Activated naive CD8-positive, alpha-beta T cell treated with anti-CD3 and anti-CD28 coated beads, Interleukin-2, amount 10 ng/mL, durations not matched to agents 7 days and 5 days (primary cell): ENCODE data around the gene TMPRSS4. TPM values are rescaled to one million over a fixed set of nuclear protein-coding genes. Genes with fewer than 3 reads are reported as not detected.

ENCODE experiments used
- ATAC-seq: fragments of 150-1000 bp; cut with Tn5 transposase; one replicate; pipeline ENCODE4 v1.10.0; 2021; ENCODE audit warnings: low read depth, moderate library complexity
- POLR2A ChIA-PET: fragments of 350-600 bp; sonication (Branson Sonifier 250); formaldehyde crosslinking; loops from one replicate; lab custom pipeline; 2021; ENCODE audit warnings: antibody characterized with exemption; lab: Charles Lee
- DNase-seq: peaks from one replicate; pipeline ENCODE4 v3.0.0; 2021
- H3K27ac Mint-ChIP-seq: one replicate; pipeline ENCODE4 v1.8.0; 2022; ENCODE audit warnings: mild to moderate bottlenecking, mixed read lengths
- H3K27me3 Mint-ChIP-seq: one replicate; pipeline ENCODE4 v1.8.0; 2022; ENCODE audit warnings: mild to moderate bottlenecking, moderate library complexity, mixed read lengths
- H3K36me3 Mint-ChIP-seq: one replicate; pipeline ENCODE4 v1.8.0; 2021; ENCODE audit warnings: mild to moderate bottlenecking, mixed read lengths
- H3K4me1 Mint-ChIP-seq: one replicate; pipeline ENCODE4 v1.8.0; 2021; ENCODE audit warnings: mixed read lengths
- H3K4me3 Mint-ChIP-seq: one replicate; pipeline ENCODE4 v1.8.0; 2022; ENCODE audit warnings: mild to moderate bottlenecking, moderate library complexity, mixed read lengths
- H3K9me3 Mint-ChIP-seq: one replicate; pipeline ENCODE4 v1.8.0; 2021; ENCODE audit warnings: mixed read lengths
- total RNA-seq, 2 experiments: library from RNA; stranded (reverse); gene quantifications; one replicate each; pipeline ENCODE4 v1.2.3, GENCODE V29; 2021

The TMPRSS4 gene
- total RNA-seq, 2 experiments from 2014 or later, result 0.30 to 0.40 TPM

DNA sequence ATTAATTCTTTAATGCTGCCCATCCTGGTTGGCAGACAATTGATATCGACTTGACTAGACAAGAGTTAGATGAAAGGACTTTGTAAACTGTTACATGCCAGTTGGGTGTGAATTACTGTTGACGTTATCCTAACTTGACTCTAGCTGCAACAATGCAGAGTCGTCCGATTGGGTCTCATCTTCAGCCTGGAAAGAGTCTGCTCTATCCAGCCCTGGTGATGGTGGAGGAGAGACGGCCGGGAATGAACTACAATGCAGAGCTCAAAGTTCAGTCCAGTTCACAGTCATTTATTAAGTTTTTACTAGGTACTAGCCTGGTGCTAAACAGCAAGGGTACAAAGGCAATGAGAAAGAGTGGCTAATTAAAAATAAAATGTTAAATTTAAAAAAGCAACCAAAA lies 14.8 kb downstream of the TMPRSS4 start:
- no peak overlapping the region for H3K27ac Mint-ChIP-seq
- POLR2A ChIA-PET, result interaction anchor here (1.7 kb wide), 1 partner anchor 22 kb away, joined by 3 read pairs; no protein-coding TSS in a partner anchor
- H3K36me3 Mint-ChIP-seq, result peaks cover 4% of the 10 kb centered on the region
- ATAC-seq, result no peak
- H3K4me3 Mint-ChIP-seq, result no peak overlapping the region
- H3K4me1 Mint-ChIP-seq, result no peaks in the 10 kb centered on the region
- no peak for DNase-seq
- peaks cover 9% of the 10 kb centered on the region for H3K27me3 Mint-ChIP-seq
- peaks cover 14% of the 10 kb centered on the region for H3K9me3 Mint-ChIP-seq

DNA sequence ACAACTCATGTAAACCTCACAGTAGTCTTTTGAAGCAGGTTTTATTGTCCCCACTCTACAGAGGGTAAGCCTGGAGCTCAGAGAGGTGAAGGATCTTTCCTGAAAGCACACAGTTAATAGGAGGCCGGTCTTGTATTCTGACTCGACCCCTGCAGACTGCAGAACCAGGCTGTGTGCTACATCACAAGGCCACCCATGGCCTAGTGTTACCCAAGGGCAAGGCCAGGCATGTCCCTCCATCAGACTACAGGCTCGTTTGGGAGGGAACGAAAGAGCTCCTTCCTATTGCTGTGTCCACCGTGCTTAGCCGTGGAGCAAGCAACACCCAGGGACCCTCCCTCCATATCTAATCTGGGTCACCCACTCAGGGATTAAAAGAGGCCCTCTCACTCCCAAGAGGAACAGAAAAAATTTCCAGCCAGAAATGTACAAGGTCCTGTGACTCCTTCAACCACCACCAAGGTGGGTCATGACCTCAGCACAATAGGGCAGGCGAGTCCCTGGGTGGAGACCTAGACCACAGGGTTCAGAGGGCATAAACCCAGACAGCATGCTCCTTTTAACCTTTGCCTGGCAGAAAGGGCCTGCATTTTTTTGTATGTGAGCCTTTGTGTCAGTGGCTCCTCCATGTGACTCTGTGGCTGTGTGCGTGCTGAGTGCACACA lies 16.2 kb downstream of the TMPRSS4 start:
- Mint-ChIP-seq H3K27ac (no peak overlapping the region), H3K9me3 (peaks cover 8% of the 10 kb centered on the region), H3K36me3 (no peaks in the 10 kb centered on the region), H3K4me3 (no peak overlapping the region), H3K27me3 (peaks cover 13% of the 10 kb centered on the region), H3K4me1 (no peaks in the 10 kb centered on the region)
- DNase-seq (no peak), ATAC-seq (no peak)
- POLR2A ChIA-PET, result interaction anchor here (1.7 kb wide), 1 partner anchor 21 kb away, joined by 3 read pairs; no protein-coding TSS in a partner anchor

DNA sequence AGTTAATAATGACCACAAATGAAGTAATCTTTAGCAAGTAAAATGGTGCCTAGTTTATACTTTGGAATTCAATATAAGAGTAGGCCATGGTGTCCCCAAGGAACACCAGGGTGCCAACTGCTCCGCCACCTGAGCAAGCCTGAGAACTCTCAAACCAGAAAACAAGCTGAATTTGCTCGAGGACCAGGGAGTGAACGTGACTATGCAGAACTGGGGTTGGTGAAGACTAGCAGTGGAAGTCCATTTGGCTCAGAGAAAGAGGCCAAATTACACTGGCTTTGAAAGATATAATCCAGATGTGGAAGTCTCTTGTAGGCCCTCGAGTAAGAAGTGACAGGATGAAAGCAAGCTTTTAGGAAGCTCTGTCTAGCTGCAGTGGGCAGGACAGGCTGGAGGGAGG lies 18.6 kb downstream of the TMPRSS4 start:
- Mint-ChIP-seq H3K27me3 (peaks cover 14% of the 10 kb centered on the region), H3K4me3 (no peak overlapping the region), H3K4me1 (peaks cover 1% of the 10 kb centered on the region), H3K36me3 (no peaks in the 10 kb centered on the region), H3K9me3 (peaks cover 3% of the 10 kb centered on the region), H3K27ac (no peak overlapping the region)
- POLR2A ChIA-PET, result no interaction called here
- ATAC-seq (no peak), DNase-seq (no peak)

DNA sequence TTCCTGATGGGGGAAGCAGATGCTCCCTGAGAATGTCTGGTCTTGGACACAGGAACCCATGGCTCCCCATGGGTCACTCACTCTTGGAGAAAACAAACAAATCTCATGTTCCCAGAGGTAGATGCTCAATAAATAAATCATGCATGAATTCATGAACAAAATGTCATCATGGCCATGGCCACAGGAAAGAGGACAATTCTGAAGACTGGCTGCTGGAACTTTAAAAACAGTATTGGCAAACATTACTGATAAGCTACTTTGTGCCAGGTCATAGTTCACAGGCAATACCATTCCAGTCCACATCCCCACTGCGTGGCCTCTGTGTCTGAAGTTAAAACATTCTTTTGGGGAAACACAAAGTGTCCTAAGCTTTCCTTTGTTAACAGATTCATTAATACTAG lies 19.1 kb downstream of the TMPRSS4 start:
- H3K27me3 Mint-ChIP-seq, result peaks cover 16% of the 10 kb centered on the region
- POLR2A ChIA-PET, result no interaction called here
- peaks cover 2% of the 10 kb centered on the region for H3K9me3 Mint-ChIP-seq
- peaks cover 1% of the 10 kb centered on the region for H3K4me1 Mint-ChIP-seq
- no peak for DNase-seq
- no peak overlapping the region for H3K27ac Mint-ChIP-seq
- ATAC-seq, result no peak
- no peak overlapping the region for H3K4me3 Mint-ChIP-seq
- no peaks in the 10 kb centered on the region for H3K36me3 Mint-ChIP-seq

DNA sequence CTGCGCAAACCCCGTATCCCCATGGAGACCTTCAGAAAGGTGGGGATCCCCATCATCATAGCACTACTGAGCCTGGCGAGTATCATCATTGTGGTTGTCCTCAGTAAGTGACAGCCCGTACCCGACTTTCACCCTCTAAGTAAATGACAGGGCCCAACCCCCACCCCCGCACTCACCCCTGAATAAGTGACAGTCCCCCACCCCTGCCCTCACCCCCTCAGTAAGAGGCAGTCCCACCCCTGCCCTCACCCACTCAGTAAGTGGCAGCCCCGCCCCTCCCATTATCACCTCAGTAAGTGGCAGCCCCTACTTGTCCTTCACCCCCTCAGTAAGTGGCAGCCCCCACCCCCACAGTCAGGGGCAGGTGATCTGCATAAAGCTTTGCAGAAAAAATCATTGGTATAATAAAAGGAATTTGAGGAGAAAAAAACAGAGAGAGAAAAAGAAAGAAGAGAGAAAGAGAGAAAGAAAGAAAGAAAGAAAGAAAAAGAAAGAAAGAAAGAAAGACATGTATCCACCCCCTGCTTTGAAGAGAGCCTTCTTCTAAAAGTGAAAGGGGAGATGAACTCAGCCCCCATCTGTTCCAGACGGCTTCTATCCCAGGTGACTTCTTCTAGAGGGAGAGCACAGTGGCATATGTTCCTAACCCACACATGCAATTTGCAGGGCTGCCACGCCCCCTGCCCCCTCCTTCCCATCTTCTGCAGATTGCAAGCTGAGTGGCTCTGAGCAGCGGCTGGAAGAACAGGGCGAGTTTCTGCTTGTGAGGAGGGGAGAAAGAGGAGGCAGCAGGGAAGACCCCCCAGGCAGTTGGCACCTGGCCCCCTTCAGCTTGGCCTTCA lies 22.3 kb downstream of the TMPRSS4 start:
- Mint-ChIP-seq H3K4me1 (peaks cover 1% of the 10 kb centered on the region), H3K27me3 (peaks cover 23% of the 10 kb centered on the region), H3K27ac (no peak overlapping the region), H3K4me3 (no peak overlapping the region), H3K36me3 (no peaks in the 10 kb centered on the region), H3K9me3 (no peaks in the 10 kb centered on the region)
- POLR2A ChIA-PET, result interaction anchor here (0.6 kb wide), 1 partner anchor 11 kb away, joined by 3 read pairs; no protein-coding TSS in a partner anchor
- ATAC-seq (no peak), DNase-seq (no peak)

DNA sequence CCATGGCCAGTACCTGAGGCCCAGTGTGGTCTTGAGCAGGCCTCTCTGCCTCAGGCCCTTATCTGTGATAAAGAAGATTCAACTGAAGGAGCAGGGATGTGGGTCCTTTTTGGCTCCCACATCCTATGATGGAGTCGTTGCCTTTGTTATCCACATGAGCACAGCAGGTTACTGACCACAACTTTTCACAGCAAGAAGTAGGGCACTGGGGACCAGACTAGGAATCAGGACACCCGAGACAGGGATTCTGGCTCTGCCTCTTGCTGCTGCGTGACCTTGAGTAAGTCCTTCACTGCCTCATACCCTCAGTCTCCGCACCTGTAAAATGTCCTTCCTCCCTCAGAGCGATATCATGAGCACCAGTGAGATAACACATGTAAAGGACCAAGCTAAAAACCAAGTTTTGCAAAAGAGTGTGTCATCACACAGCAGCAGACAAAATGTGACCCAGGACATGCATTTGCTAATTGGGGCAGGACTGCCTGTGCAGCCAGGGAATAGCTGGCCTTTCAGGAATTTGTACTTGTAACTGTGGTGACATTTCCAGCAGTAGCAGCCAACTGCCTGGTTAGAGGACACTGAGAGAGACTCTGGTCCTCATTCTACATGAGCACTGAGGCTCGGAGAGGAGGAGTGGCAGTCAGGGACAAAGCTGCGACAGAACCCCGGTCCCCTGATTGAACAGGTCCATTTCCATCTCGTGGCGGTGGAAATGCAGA lies 23.1 kb downstream of the TMPRSS4 start:
- Mint-ChIP-seq H3K9me3 (no peaks in the 10 kb centered on the region), H3K27me3 (peaks cover 25% of the 10 kb centered on the region), H3K36me3 (no peaks in the 10 kb centered on the region), H3K27ac (no peak overlapping the region), H3K4me1 (peaks cover 1% of the 10 kb centered on the region), H3K4me3 (no peak overlapping the region)
- DNase-seq, result no peak
- POLR2A ChIA-PET, result interaction anchor here (0.6 kb wide), 1 partner anchor 12 kb away, joined by 3 read pairs; no protein-coding TSS in a partner anchor
- no peak for ATAC-seq

DNA sequence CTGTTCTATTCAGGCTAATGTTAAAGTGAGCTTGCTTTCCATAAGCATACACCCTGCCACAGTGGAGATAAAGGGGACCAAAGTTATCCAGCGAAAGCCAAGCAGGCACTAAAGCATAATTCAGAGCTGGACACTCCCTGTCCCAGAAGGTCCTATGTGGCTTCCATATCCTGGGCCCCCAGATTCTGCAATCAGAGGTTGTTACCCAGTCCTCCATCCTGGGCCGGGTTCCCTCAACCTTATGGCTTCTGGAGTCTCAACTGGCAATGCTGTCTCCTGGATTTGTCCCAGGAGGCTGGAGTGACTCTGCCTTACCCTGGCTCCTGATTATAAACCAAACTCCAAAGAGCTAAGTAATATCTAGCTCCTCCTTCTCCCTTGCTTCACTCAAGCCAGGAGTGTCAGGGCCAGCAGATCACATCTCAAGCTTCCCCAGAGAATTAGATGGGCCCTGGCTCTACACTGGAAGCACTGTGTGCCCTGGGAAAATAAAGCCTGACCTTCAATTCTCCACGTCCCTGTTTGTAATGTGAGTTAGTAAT lies 23.9 kb downstream of the TMPRSS4 start:
- no peaks in the 10 kb centered on the region for H3K9me3 Mint-ChIP-seq
- ATAC-seq (no peak), DNase-seq (no peak)
- H3K36me3 Mint-ChIP-seq, result no peaks in the 10 kb centered on the region
- no peak overlapping the region for H3K27ac Mint-ChIP-seq
- peaks cover 1% of the 10 kb centered on the region for H3K4me1 Mint-ChIP-seq
- H3K4me3 Mint-ChIP-seq, result no peak overlapping the region
- POLR2A ChIA-PET, result no interaction called here
- peaks cover 28% of the 10 kb centered on the region for H3K27me3 Mint-ChIP-seq

DNA sequence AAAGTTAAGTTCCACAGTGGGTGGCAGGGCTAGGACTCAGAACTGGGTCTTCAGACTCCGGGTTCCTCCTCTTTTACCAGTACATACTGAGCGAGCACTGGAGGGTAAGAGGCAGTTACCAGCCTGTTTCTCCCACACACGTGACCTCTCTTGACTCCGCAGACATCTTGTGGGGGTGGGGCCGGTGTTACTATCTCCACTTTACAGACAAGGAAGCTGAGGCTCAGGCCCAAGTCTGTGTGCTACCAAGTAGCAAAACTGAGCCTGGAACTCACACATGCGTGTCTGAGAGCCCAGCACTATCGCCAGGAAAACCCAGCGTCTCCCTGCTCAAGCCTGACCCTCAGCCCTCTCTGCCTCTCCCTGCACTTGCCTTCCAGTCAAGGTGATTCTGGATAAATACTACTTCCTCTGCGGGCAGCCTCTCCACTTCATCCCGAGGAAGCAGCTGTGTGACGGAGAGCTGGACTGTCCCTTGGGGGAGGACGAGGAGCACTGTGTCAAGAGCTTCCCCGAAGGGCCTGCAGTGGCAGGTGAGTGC lies 25.9 kb downstream of the TMPRSS4 start:
- POLR2A ChIA-PET, result no interaction called here
- no peaks in the 10 kb centered on the region for H3K9me3 Mint-ChIP-seq
- no peak for DNase-seq
- peaks cover 1% of the 10 kb centered on the region for H3K4me1 Mint-ChIP-seq
- no peak overlapping the region for H3K4me3 Mint-ChIP-seq
- peaks cover 26% of the 10 kb centered on the region for H3K27me3 Mint-ChIP-seq
- no peak for ATAC-seq
- no peaks in the 10 kb centered on the region for H3K36me3 Mint-ChIP-seq
- H3K27ac Mint-ChIP-seq, result no peak overlapping the region

DNA sequence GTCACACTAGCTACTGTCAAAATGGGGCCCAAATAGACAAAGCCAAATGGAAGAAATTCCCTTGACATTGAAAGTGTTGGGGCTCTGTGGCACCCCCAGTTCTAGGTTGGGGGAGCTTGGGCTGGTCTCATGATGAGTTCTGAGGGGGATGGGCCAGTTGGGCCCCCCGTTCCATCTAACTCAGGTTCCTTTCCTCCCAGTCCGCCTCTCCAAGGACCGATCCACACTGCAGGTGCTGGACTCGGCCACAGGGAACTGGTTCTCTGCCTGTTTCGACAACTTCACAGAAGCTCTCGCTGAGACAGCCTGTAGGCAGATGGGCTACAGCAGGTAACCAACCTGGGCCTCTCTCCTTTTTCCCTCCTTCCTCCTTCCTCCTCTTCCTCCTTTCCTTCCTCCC lies 27.6 kb downstream of the TMPRSS4 start:
- H3K27me3 Mint-ChIP-seq, result peaks cover 23% of the 10 kb centered on the region
- H3K36me3 Mint-ChIP-seq, result no peaks in the 10 kb centered on the region
- POLR2A ChIA-PET, result no interaction called here
- H3K4me3 Mint-ChIP-seq, result no peak overlapping the region
- no peak for DNase-seq
- no peaks in the 10 kb centered on the region for H3K9me3 Mint-ChIP-seq
- no peaks in the 10 kb centered on the region for H3K4me1 Mint-ChIP-seq
- no peak overlapping the region for H3K27ac Mint-ChIP-seq
- no peak for ATAC-seq

DNA sequence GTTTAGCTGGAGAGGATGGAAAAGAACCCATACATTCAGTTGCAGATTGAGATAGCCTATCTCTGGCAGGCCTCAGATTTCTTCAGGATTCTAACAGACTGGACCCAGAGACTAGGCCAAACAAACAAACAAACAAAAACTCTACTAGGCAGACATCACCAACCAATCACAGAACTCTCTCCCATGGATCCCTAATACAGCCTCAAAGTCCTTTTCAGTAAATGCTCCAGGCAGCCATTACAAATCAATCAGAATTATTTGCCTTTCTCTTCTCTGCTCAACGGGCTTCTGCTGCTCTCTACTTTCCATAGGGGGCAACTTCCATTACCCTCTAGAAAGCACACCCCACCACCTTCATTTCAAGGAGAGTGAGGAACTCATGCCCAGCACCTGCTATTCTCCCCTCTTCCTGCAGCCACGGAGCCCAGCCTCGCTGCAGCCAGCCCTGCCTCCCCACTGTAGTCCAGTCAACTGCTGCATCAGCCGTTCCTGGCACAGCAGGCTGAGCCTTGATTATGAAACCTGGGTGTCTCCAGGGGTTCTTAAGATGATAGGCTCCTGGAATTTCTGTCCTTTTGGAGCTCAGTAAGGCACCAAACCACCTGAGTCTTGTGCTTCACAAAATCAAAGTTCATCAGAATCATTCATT lies 28.9 kb downstream of the TMPRSS4 start:
- H3K4me3 Mint-ChIP-seq, result no peak overlapping the region
- no peak for ATAC-seq
- peaks cover 23% of the 10 kb centered on the region for H3K27me3 Mint-ChIP-seq
- no peak overlapping the region for H3K27ac Mint-ChIP-seq
- H3K36me3 Mint-ChIP-seq, result no peaks in the 10 kb centered on the region
- no peaks in the 10 kb centered on the region for H3K9me3 Mint-ChIP-seq
- POLR2A ChIA-PET, result interaction anchor here (0.7 kb wide), 1 partner anchor 192 kb away, joined by 3 read pairs; no protein-coding TSS in a partner anchor
- DNase-seq, result no peak
- no peaks in the 10 kb centered on the region for H3K4me1 Mint-ChIP-seq

DNA sequence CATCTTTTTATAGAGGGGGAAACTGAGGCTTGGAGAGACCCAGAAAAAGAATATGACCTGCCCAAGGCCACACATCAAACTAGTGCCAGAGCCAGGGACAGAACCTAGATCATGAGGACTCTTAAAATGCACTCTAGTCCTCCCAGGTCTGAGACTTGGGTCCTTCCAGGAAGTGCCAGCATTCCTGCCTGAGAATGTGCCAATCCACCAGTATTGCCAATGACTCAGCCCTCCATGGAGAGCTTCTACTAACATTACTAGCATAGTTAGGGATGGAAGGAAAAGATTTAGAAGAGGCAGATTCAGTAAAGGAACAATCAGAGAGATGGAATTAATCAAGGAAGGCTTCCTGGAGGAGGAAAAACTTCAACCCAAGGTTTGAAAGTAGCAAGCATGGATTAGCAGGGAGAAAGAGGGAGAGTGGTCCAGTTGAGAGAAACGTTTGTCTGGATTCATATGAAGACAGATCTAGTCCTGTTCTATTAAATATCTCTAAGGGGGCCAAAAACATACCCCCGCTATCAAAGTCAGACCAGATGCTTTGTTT lies 30.0 kb downstream of the TMPRSS4 start:
- H3K27ac Mint-ChIP-seq, result no peak overlapping the region
- H3K4me1 Mint-ChIP-seq, result peaks cover 1% of the 10 kb centered on the region
- no peaks in the 10 kb centered on the region for H3K9me3 Mint-ChIP-seq
- H3K4me3 Mint-ChIP-seq, result no peak overlapping the region
- H3K27me3 Mint-ChIP-seq, result peaks cover 14% of the 10 kb centered on the region
- H3K36me3 Mint-ChIP-seq, result no peaks in the 10 kb centered on the region
- no peak for ATAC-seq
- DNase-seq, result no peak
- POLR2A ChIA-PET, result no interaction called here

DNA sequence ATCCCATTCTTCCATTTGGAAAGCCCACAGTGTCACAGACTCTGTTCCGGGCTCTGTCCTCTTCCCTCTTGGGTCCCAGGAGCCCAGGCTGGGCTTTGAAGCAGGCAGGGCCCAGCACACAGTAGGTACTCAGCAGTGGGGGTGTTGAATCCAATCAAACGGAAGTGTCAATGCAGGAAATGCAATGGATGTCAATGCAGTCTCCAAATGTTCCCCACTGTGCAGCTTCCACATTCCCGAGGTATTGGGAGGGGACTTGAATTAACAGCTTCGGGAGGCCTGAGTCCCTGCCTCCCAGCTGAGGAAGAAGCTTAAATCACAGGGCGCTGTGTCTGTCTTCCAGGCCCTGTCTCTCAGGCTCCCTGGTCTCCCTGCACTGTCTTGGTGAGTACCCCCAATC lies 31.6 kb downstream of the TMPRSS4 start:
- H3K36me3 Mint-ChIP-seq, result peaks cover 2% of the 10 kb centered on the region
- POLR2A ChIA-PET, result interaction anchor here (1.0 kb wide), 1 partner anchor 10 kb away, joined by 3 read pairs; no protein-coding TSS in a partner anchor
- ATAC-seq, result no peak
- no peak for DNase-seq
- no peak overlapping the region for H3K4me3 Mint-ChIP-seq
- no peaks in the 10 kb centered on the region for H3K9me3 Mint-ChIP-seq
- H3K27me3 Mint-ChIP-seq, result peaks cover 14% of the 10 kb centered on the region
- peaks cover 14% of the 10 kb centered on the region for H3K4me1 Mint-ChIP-seq
- no peak overlapping the region for H3K27ac Mint-ChIP-seq
